ENCODE results near the gene RALGAPA1.
"Not testable (repeated sequence)": the region's sequence is repeated elsewhere in the genome, so short reads cannot be mapped to it uniquely, and the experiment has no call there.

The RALGAPA1 gene

GRCh38 chr14:35761922-35762321 is 47.2 kb downstream of the RALGAPA1 start:
- no peak for DNase-seq

- DNase-seq = no peak
Observed at GRCh38 chr14:35760143-35760542, 49.0 kb downstream of the RALGAPA1 start.

- no peak for DNase-seq
Observed at GRCh38 chr14:35758523-35759129, 50.5 kb downstream of the RALGAPA1 start.

- no peak for DNase-seq
Observed at GRCh38 chr14:35754671-35755070, 54.4 kb downstream of the RALGAPA1 start.

DNA sequence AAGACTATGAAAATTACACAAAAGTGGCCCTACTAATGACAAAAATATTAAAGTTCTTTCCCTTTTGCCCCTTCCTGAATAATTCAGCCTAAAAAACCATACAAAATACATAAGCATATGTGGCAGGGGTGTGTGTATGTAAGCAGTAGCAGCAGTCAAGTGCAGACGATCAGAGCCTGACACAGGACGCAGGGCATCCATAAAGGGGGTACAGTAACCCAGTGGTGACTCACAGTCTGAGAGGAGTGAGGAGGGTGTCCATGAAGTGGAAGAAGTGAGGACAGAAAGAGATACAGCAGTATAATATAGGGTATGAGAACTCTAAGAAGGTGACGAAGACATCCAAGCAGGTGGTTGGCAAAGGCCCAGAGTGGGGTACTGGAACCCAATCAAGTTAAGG is 56.7 kb downstream of the RALGAPA1 start:
- DNase-seq = no peak

- no peak for DNase-seq
Observed at GRCh38 chr14:35750202-35750904, 58.7 kb downstream of the RALGAPA1 start.

DNA sequence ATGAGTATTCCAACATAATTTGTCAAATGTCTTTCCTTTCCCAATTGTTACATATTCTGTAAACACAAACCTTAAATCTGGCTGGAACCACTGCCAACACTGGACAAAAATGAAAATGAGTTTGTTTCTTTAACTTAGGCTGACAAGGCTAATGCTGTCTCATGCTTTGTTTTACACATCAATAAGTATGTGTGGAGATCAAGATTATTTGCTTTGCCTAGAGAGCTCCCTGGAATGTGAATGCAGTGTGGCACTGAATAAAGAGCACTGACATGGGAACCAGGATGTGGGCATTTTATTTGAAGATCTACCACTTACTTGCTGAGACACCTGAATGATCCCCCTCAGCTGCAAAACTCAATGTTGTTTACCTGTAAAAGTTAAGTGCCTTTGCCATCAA is 61.7 kb downstream of the RALGAPA1 start:
- no peak for DNase-seq

DNA sequence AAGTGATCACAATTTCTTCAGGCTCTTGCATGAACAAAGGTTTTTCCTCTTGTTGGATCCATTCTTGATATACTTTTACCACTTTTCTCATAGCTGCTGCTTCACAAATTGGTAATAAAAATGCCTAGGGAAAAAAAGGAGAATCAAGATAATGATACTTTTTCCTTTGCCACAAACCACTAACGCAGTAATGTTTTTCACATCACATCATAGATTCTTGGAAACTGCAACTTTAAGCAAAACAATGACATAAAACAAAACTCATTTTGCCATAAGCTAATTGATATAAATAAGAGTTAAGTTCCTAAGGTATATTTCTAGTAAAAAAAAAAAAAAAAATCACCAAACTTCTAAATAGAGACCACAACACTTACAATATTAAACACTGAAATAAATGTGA is 66.7 kb downstream of the RALGAPA1 start:
- DNase-seq = no peak

DNA sequence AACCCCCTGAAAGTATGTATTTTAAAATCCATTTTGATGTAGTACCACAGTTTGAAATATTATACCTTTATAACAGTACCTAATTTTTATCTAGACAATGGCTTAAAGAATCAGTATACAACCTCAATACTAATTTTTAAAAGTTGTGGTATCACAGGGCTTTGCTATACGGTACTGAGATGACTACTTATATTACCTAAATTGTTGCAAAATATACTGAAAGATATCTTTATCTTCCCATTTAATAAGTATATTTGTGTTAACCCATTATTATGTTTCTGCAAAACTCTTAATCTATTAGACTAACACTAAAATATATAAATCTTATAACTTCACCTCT is 67.1 kb downstream of the RALGAPA1 start:
- DNase-seq = no peak

DNA sequence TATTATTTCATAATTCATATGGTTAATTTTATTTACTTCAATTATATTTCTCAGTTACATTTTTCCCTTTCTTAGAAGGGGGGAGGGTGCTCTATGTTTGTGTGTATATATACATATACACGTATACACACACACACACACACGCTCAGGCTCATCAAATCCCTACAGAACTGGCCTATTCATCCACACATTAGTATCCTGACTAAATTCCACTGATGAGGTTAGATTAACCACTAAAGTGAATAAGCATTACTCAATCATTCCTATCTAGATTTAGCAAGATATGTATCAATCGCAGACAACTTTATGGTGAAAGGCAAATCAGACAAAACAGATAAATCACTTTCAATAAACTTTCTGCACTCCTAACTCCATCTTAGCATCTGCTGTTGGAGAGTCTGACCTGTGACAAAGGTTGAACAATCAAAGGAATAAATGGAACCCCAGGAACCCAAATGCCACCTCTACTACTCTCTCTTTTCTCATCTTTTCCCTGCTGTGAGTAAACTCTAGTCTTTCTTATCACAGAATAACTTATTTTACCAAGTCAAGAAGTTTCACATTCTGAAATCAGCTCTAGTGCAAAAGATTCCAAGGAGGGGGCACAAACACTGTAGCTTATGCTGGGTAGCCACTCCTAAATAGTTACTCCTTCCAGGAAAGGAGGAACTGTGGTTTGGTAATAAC is 67.6 kb downstream of the RALGAPA1 start:
- no peak for DNase-seq

- DNase-seq = no peak
Observed at GRCh38 chr14:35740215-35740614, 68.9 kb downstream of the RALGAPA1 start.

GRCh38 chr14:35735163-35735562 is 73.9 kb downstream of the RALGAPA1 start:
- not testable (repeated sequence) for DNase-seq

GRCh38 chr14:35733510-35733909 is 75.6 kb downstream of the RALGAPA1 start:
- not testable (repeated sequence) for DNase-seq

GRCh38 chr14:35730871-35731270 is 78.2 kb downstream of the RALGAPA1 start:
- no peak for DNase-seq

GRCh38 chr14:35727764-35728163 is 81.3 kb downstream of the RALGAPA1 start:
- no peak for DNase-seq

DNA sequence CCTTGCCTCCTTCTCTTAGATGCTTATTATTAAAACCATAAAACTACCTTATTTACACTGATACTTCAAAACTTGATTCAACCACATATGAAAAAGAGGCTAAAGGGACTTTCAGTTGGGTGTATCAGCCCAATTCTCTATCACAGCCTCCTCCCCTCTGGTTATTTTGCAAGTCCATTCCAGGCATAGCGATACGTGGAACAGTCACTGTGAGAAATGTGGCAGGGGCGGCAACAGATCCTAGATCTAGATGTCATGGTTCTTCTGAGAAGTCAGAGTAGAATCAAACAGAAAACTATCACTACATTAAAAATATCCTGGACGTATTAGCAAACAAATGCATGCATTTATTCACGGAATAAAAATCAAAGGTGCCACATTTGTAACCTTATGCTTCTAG is 83.2 kb downstream of the RALGAPA1 start:
- no peak for DNase-seq

DNA sequence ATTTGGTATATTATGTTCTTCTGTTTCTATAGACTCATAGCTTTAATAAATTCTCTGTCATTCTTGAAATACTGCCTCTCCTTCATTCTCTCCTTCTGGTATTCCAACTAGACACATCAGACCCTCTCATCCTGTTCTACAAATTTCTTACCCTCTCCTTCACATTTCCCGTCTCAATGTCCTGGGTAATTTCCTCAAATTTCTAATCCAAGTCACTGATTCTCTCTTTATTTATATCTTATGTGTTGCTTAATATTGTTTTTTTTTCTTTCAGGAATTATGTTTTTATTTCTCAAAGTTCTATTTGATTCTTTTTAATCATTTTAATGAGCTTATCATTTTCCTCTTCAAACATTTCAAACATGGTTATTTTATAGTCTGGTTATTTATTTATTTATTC is 94.0 kb downstream of the RALGAPA1 start:
- DNase-seq = no peak

GRCh38 chr14:35712466-35712865 is 96.6 kb downstream of the RALGAPA1 start:
- no peak for DNase-seq

GRCh38 chr14:35708062-35708461 is 101.0 kb downstream of the RALGAPA1 start:
- no peak for DNase-seq

DNA sequence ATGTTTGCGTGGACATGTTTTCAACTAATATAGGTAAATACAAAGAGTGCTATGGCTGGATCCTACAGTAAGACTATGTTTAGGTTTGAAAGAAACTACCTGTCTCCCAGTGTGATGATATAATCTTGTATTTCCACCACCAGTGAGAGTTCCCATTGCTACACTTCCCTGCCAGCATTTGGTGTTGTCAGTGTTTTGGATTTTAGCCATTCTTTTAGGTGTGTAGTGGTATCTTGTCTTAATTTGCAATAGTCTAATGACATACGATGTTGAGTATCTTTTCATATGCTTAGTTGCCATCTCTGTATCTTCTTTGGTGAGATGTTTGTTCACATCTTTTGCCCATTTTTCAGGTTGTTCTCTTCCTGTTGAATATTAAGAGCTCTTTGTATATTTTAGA is 103.5 kb downstream of the RALGAPA1 start:
- DNase-seq = no peak

DNA sequence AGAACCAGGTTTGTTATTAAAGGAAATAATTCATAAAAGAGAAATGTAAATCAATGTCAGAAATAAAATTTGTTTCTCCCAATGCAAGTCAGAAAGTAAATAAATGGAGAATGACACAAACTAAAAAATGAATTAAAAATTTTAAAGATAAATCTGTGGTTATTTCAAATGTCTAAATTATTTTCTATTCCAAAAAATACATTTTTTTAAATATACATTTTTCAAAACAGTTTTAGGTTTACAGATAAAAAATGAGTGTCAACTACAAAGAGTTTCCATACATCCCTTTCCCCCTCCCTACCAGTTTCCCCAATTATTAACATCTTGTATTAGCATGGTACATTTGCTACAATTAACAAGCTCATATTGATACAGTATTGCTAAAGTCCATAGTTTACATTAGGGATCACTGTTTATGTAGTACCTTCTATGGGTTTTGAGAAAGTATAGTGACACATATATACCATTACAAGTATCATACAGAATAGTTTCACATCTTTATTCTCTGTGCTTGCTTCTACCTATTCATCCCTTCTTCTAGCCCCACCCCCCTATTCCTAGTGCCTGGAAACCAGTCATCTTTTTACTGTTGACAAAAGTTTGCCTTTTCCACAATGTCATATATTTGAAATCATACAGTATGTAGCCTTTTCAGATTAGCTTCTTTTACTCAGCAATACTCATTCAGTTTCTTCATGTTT is 104.2 kb downstream of the RALGAPA1 start:
- no peak for DNase-seq

DNA sequence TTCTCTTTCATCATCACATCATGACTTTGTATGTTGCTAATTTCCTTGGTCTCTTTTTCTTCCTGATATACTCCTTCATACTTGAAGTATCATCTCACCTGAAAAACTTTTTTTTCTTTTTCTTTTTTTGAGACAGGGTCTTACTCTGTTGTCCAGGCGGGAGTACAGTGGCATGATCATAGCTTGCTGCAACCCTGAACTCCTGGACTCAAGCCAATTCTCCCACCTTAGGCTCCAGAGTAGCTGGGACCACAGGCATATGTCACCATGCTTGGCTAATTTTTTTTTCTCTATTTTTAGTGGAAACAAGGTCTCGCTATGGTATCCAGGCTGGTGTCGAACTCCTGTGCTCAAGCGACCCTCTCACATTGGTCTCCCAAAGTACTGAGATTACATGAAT is 107.6 kb downstream of the RALGAPA1 start:
- DNase-seq = no peak

DNA sequence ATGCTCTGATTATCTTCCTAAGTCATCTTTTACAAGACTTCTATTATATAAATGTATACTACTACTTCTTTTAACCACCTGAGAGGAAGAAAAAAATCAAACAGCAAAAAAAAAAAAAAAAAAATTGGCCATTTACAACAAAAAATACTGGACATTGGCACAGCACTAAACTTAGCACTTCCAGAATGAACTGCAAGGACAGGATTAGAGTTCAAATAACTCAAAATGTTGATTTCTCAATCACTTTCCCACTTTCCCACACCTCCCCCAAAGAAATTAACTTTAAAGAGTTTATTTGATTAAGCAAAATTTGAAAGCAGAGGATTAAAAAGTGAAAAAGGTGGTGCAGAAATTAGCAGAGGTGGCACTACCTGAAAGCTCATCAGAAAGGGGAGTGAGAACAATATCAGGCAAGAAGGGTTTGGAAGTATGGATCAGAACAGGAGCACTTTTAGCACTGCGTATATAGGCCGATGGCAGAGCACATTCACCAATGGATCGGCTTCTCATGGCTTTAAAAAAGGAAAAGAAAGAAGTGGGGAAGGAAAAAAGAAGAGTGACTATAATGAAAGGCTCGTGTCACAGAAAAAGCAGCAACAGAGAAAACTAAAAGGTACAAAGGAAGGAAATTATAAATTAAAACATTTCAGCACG is 109.2 kb downstream of the RALGAPA1 start:
- no peak for DNase-seq

Data from CD4-positive, alpha-beta T cell treated with Interleukin-6 for 4 hours (primary cell).